Endothelial cell of umbilical vein (primary cell): ENCODE measurements around the gene POU2AF3.

ENCODE experiments used
- CTCF ChIP-seq, 2 donors: IDR thresholded peaks; 1 replicate in 1 of 2; 2 replicates in 1 of 2; pipeline ENCODE4 v1.5.1; 2011; ENCODE audit warnings: low read length in 2 of 2, mild to moderate bottlenecking in 2 of 2, moderate library complexity in 2 of 2, control low read depth in 1 of 2, inconsistent platforms in 1 of 2, low read depth in 1 of 2; ENCODE audit not compliant: insufficient read depth in 1 of 2; ENCODE audit errors: extremely low read depth in 1 of 2
- EZH2 ChIP-seq: IDR thresholded peaks from 2 replicates; pipeline ENCODE4 v1.6.1; 2012; ENCODE audit warnings: borderline replicate concordance, low read depth, mild to moderate bottlenecking, moderate library complexity, low read length, inconsistent platforms; ENCODE audit not compliant: severe bottlenecking
- FOS ChIP-seq: IDR thresholded peaks from 2 replicates; pipeline ENCODE4 v1.6.1; 2011; ENCODE audit warnings: mild to moderate bottlenecking, low read length, moderate library complexity, borderline replicate concordance; ENCODE audit not compliant: insufficient read depth
- GATA2 ChIP-seq: IDR thresholded peaks from 2 replicates; pipeline ENCODE4 v1.7.0; 2011; ENCODE audit warnings: low read depth, mild to moderate bottlenecking, moderate library complexity, mixed read lengths, low read length; ENCODE audit not compliant: insufficient read length, insufficient read depth
- JUN ChIP-seq: IDR thresholded peaks from 2 replicates; pipeline ENCODE4 v1.6.1; 2011; ENCODE audit warnings: borderline replicate concordance, low read depth; ENCODE audit not compliant: insufficient read length, insufficient read depth
- MAX ChIP-seq: IDR thresholded peaks from 2 replicates; pipeline ENCODE4 v1.6.1; 2011; ENCODE audit not compliant: insufficient read depth, insufficient read length
- MYC ChIP-seq: IDR thresholded peaks from one replicate; pipeline ENCODE4 v1.6.1; 2011; ENCODE audit warnings: mild to moderate bottlenecking, low read depth, low read length
- POLR2A ChIP-seq: IDR thresholded peaks from 2 replicates; pipeline ENCODE4 v1.6.1; 2012; ENCODE audit warnings: low read depth, mild to moderate bottlenecking, control low read depth, low read length
- POLR2AphosphoS5 ChIP-seq: IDR thresholded peaks from 2 replicates; pipeline ENCODE4 v1.6.1; 2012; ENCODE audit warnings: low read depth, mild to moderate bottlenecking, control low read depth, low read length, moderate library complexity; ENCODE audit not compliant: insufficient read depth

GRCh38 chr11:111298413-111299100, at the start of gene POU2AF3:
- TF ChIP-seq CTCF (IDR thresholded peaks at IDR 0.05; ENCODE audit: extremely low read depth in 1 of 2, insufficient read depth in 1 of 2, low read depth in 1 of 2, low read length in 2 of 2): no peak
- no peak for TF ChIP-seq FOS
- no peak for TF ChIP-seq GATA2
- TF ChIP-seq POLR2A: no peak
- TF ChIP-seq EZH2: no peak
- TF ChIP-seq MYC: no peak
- TF ChIP-seq MAX: no peak
- no peak for TF ChIP-seq POLR2AphosphoS5
- TF ChIP-seq JUN: no peak
